GM19193 (cell line): ENCODE measurements around the gene CEP250.
A peak's percentile ranks its signal among the peaks of the same experiment; 100 is the strongest.

Source experiments
- POLR2A ChIP-seq: IDR thresholded peaks from 4 replicates; pipeline ENCODE4 v1.6.1; 2011; ENCODE audit not compliant: insufficient read depth, insufficient read length; ENCODE audit errors: extremely low read depth

CEP250 gene

GRCh38 chr20:35527122-35527769 is 71.8 kb downstream of the CEP250 start:
- no peak for TF ChIP-seq POLR2A

DNA sequence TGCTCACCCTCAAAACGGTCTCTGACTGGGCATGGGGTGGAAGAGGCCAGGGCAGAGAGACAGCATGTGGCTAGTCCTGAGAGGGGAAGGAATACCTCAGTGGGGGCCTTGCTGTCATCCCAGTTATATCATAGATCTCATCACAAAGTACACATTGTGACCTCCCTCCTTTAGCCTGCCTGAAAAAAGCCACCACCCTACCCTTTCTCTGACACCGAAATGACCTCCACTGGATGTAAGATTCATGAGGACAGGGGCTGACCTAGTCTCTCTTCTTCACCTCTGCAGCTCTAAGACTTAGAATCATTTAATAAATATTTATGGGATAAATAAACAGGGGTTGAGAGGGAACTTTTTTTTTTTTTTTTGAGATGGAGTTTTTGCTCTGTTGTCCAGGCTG is 74.2 kb downstream of the CEP250 start, which contains the start of gene C20orf173:
Gene C20orf173, minus strand, starts transcription at position 101 of the 400 bp plus-strand sequence. CDS start 279 bp downstream, outside the sequence.
- TF ChIP-seq POLR2A, result no peak

- TF ChIP-seq POLR2A, result peak; percentile 62
These were observed 84.4 kb downstream of the CEP250 start for GRCh38 chr20:35539756-35540212.

DNA sequence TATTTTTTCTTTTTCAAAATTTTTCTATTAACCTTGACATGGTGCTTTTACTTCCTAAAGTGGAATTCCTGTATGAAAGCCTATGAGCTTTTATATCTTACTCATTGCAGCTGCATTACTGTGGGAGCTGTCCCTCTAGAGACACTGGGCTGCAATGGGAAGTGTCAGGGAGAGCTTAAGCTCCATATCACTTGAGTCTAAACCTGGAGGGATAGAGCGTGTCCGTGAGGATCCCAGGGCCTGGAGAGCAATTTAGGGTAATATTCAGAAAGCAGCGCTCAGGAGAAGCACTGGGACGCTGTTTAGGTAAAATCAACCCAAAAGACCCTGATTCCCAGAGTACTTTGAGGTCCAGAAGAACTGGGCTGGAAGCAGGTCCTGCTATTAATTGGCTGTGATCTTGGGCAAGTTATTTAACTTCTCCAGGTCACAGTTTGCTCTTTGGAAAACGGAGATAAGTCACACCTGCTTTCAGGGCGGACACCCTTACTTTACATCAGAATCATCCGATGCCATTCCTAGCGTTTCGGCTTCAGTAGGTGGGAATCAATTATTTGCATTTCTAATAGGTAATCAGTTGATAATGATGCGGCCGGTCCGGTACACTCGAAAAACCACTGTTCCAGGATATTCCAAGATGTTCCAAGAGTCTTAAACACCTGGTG is 85.9 kb downstream of the CEP250 start:
- TF ChIP-seq POLR2A, result no peak

- TF ChIP-seq POLR2A, result peak; percentile 75
These were observed 86.6 kb downstream of the CEP250 start, which contains the start of gene ERGIC3 for GRCh38 chr20:35541783-35542662. ERGIC3 (plus strand) TSS chr20:35542078; CDS start chr20:35542098, 20 bp downstream.

DNA sequence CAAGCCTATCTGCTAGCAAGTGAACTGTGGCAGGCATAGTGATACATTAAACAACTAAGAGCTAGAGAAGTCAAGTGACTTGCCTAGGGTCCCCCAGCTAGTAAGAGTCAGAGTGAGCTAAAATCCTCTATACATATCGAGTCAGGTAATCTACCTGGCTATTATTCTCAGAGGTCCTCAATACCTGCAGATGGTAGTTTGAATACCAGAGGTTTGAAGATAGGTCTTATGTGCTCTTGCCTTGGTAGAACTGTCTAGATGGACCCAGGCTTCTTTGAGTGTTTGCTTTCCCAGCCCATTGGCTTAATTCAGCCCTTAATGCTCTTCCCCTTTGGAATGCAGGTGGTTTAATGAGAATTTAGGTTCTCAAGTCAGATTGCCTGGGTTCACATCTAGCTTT is 87.6 kb downstream of the CEP250 start:
- TF ChIP-seq POLR2A, result no peak

DNA sequence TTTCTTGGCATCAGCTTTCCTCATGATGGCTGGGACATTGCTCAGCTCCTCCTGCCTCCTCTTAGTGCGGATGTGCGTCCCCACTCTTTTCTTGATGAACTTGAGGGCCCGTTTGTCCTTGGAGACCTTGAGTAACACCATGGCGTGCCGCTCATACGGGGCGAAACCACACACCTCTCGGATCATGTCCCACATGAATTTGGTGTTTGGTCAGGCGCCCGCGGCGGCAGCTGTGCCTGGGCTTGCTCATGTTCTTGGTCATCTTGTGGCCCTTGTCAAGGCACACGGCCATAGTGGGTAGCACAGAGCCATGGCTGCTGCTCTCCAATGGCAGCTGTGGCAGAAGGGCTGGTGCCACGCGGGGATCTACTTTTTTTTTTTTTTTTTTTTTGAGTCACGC is 89.0 kb downstream of the CEP250 start:
- TF ChIP-seq POLR2A, result no peak

- TF ChIP-seq POLR2A, result no peak
These were observed 90.7 kb downstream of the CEP250 start for GRCh38 chr20:35546127-35546526.

DNA sequence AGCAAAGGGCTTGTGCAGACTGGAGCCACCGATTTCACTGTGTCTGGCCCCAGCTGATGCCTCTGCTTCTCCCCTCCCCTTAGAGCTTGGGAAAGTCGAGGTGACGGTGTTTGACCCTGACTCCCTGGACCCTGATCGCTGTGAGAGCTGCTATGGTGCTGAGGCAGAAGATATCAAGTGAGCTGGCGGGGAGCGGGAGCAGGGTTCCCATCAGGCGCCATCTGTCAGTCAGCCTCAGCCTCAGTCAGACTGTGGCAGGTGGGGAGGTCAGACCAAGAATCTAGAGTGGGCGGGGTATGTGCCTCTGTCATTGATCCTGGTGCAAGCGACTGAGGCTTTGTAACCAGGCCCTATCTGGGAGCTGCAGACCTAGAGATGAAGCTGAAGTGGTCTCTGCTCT is 91.9 kb downstream of the CEP250 start:
- no peak for TF ChIP-seq POLR2A

DNA sequence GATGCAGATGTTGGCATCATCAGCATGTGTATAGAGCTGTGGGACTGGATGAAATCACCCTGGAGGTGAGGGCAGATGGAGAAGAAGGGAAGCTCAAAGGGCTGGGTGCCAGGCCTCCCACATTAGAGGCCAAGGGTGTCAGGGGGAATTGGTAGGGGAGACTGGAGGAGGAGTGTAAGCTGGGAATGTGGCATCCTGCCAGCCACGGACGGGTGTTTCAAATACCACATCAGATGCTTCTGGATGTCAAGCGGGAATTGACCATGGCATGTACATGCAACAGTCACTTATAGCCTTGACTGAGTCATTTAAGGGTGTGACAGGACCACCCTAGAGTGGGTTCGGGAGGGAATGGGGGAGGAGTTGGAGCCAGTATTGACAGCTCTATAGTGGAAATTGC is 96.1 kb downstream of the CEP250 start:
- TF ChIP-seq POLR2A, result no peak

DNA sequence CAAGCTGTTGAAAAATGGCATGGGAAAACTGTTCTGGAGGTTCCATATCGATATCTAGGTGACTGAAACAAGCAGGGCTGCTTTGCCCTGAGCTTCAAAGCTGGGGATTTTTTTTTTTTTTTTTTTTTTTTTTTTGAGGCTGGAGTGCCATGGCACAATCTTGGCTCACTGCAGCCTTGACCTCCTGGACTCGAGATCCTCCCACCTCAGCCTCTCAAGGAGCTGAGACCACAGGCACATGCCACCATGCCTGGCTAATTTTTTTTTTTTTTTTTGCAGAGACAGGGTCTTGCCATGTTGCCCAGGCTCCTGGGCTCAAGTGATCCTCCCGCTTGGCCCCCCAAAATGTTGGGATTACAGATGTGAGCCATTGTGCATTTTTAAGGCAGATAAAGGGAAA is 97.5 kb downstream of the CEP250 start:
- no peak for TF ChIP-seq POLR2A

GRCh38 chr20:35555951-35556645 is 100.7 kb downstream of the CEP250 start:
- no peak for TF ChIP-seq POLR2A

- TF ChIP-seq POLR2A, result no peak
These were observed 101.5 kb downstream of the CEP250 start for GRCh38 chr20:35556871-35557270.

DNA sequence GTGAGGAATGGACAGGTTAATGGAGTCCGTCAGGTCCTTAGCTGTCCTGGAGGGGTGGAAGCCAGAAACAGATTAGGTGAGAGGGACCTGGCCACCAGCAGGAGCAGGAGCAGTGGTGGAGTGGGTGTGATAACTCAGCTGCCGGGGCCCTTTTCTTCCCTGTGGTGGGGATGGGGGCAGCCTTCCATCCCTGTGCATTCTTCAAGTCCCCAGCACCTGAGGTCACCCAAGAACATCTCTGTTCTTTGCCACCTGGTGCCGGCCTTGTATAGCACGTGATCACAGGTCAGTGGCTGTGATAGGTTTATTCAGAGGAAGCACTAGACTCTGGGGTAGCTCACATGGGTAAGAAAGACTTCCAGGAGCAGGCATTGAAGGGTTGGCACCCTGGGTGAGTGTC is 103.1 kb downstream of the CEP250 start:
- TF ChIP-seq POLR2A, result no peak
